IMR-90 (cell line): ENCODE results near the gene DEGS2. TPM values are rescaled to one million over a fixed set of nuclear protein-coding genes. Genes with fewer than 3 reads are reported as not detected.

Experiments
- ATAC-seq: fragments of 200-7000 bp; cut with Tn5 transposase; 2 replicates; pipeline ENCODE4 v1.9.1; 2020; ENCODE audit warnings: low read depth, mild to moderate bottlenecking, moderate library complexity
- BruUV-seq: library from RNA; stranded (reverse); fragments of 400-500 nt; replicated peaks from 2 replicates; lab custom pipeline; 2021; lab: Mats Ljungman, UMichigan
- CTCF ChIA-PET: fragments of 300-600 bp; formaldehyde crosslinking; extraction: SDS; loops from one replicate; lab custom pipeline; 2021; ENCODE audit warnings: antibody characterized with exemption; lab: Yijun Ruan, JAX
- POLR2A ChIA-PET: fragments of 300-600 bp; sonication (Branson Sonifier 250); formaldehyde crosslinking; loops from one replicate; lab custom pipeline; 2022; ENCODE audit warnings: antibody characterized with exemption; ENCODE audit not compliant: unreplicated experiment; lab: Charles Lee
- DNase-seq: peaks from one replicate; pipeline ENCODE4 v3.0.0; 2013
- H2AFZ ChIP-seq: replicated peaks from 2 replicates; pipeline ENCODE3; 2013; ENCODE audit warnings: low read length, mild to moderate bottlenecking; ENCODE audit not compliant: poor library complexity
- H2AK5ac ChIP-seq: 2 replicates; pipeline ENCODE4 v1.6.1; 2013; ENCODE audit warnings: low read depth, low read length, inconsistent platforms
- H2AK9ac ChIP-seq: replicated peaks from 2 replicates; pipeline ENCODE3; 2013; ENCODE audit warnings: mild to moderate bottlenecking, low read depth, low read length, moderate library complexity; ENCODE audit not compliant: poor library complexity
- H2BK120ac ChIP-seq: 2 replicates; pipeline ENCODE4 v1.6.1; 2013; ENCODE audit warnings: low read depth, low read length, inconsistent platforms
- H2BK15ac ChIP-seq: 3 replicates; pipeline ENCODE4 v1.6.1; 2013; ENCODE audit warnings: low read depth, low read length, inconsistent platforms
- H2BK20ac ChIP-seq: 2 replicates; pipeline ENCODE4 v1.6.1; 2013; ENCODE audit warnings: low read depth, mild to moderate bottlenecking, inconsistent platforms, low read length, moderate library complexity
- H2BK5ac ChIP-seq: 2 replicates; pipeline ENCODE4 v1.6.1; 2013; ENCODE audit warnings: mild to moderate bottlenecking, low read depth, low read length, inconsistent platforms; ENCODE audit not compliant: poor library complexity, severe bottlenecking
- H3K14ac ChIP-seq: replicated peaks from 2 replicates; pipeline ENCODE4 v1.6.1; 2013; ENCODE audit warnings: low read depth, low read length, inconsistent platforms
- H3K18ac ChIP-seq: 2 replicates; pipeline ENCODE4 v1.6.1; 2013; ENCODE audit warnings: low read depth, low read length, control low read depth
- H3K23ac ChIP-seq: 2 replicates; pipeline ENCODE4 v1.6.1; 2013; ENCODE audit warnings: low read depth, low read length, inconsistent platforms
- H3K27ac ChIP-seq: 2 replicates; pipeline ENCODE4 v1.5.1; 2013; ENCODE audit warnings: mild to moderate bottlenecking, control low read depth, low read length; ENCODE audit not compliant: insufficient read depth
- H3K27me3 ChIP-seq: 2 replicates; pipeline ENCODE4 v1.6.1; 2013; ENCODE audit warnings: low read length; ENCODE audit not compliant: control insufficient read depth, insufficient read depth
- H3K36me3 ChIP-seq: 2 replicates; pipeline ENCODE4 v1.6.1; 2013; ENCODE audit warnings: low read length, mixed read lengths; ENCODE audit not compliant: control insufficient read depth, insufficient read depth
- H3K4ac ChIP-seq: 2 replicates; pipeline ENCODE4 v1.6.1; 2013; ENCODE audit warnings: low read depth, low read length, inconsistent platforms
- H3K4me1 ChIP-seq: 2 replicates; pipeline ENCODE4 v1.6.1; 2013; ENCODE audit warnings: low read length, mixed read lengths; ENCODE audit not compliant: control insufficient read depth, insufficient read depth
- H3K4me2 ChIP-seq: 2 replicates; pipeline ENCODE4 v1.6.1; 2013; ENCODE audit warnings: low read depth, mild to moderate bottlenecking, control low read depth, low read length, moderate library complexity
- H3K4me3 ChIP-seq: 2 replicates; pipeline ENCODE4 v1.5.1; 2013; ENCODE audit warnings: low read depth, mild to moderate bottlenecking, control low read depth, low read length, moderate library complexity; ENCODE audit not compliant: insufficient read depth
- H3K56ac ChIP-seq: 2 replicates; pipeline ENCODE4 v1.6.1; 2013; ENCODE audit warnings: low read length, inconsistent platforms; ENCODE audit not compliant: insufficient read depth; ENCODE audit errors: extremely low read depth
- H3K79me1 ChIP-seq, 2 experiments: 2 replicates each; pipeline ENCODE4 v1.6.1; 2013; ENCODE audit warnings: low read length in 2 of 2, inconsistent platforms in 1 of 2, low read depth in 1 of 2
- H3K9ac ChIP-seq: 2 replicates; pipeline ENCODE4 v1.6.1; 2013; ENCODE audit warnings: low read depth, low read length, control low read depth
- H3K9me1 ChIP-seq: 2 replicates; pipeline ENCODE4 v1.6.1; 2013; ENCODE audit warnings: low read length, inconsistent platforms; ENCODE audit not compliant: insufficient read depth
- H3K9me3 ChIP-seq: 2 replicates; pipeline ENCODE4 v1.6.1; 2013; ENCODE audit warnings: low read length; ENCODE audit not compliant: control insufficient read depth, insufficient read depth
- H4K20me1 ChIP-seq: 2 replicates; pipeline ENCODE4 v1.6.1; 2013; ENCODE audit warnings: low read length, inconsistent platforms; ENCODE audit not compliant: insufficient read depth
- H4K5ac ChIP-seq: 2 replicates; pipeline ENCODE4 v1.6.1; 2013; ENCODE audit warnings: mild to moderate bottlenecking, low read depth, low read length, control low read depth
- H4K8ac ChIP-seq, 2 experiments: 2 replicates each; pipeline ENCODE4 v1.6.1; 2013; ENCODE audit warnings: low read depth in 2 of 2, low read length in 2 of 2, control low read depth in 1 of 2, inconsistent platforms in 1 of 2
- H4K91ac ChIP-seq: 2 replicates; pipeline ENCODE4 v1.6.1; 2013; ENCODE audit warnings: low read depth, low read length, inconsistent platforms; ENCODE audit not compliant: insufficient read depth
- BHLHE40 ChIP-seq: fragments of 150-350 bp; IDR thresholded peaks from 2 replicates; pipeline ENCODE4 v1.6.1; 2016; ENCODE audit warnings: mild to moderate bottlenecking, low read depth, low read length
- CTCF ChIP-seq: conservative IDR thresholded peaks from 2 replicates; pipeline ENCODE4 v1.5.1; 2012; ENCODE audit warnings: mild to moderate bottlenecking, low read depth, low read length, improper control_type of control experiment
- ELK1 ChIP-seq: fragments of 150-350 bp; IDR thresholded peaks from 2 replicates; pipeline ENCODE4 v1.6.1; 2016; ENCODE audit warnings: low read depth, mild to moderate bottlenecking, low read length, moderate library complexity, borderline replicate concordance
- FOS ChIP-seq: fragments of 150-350 bp; IDR thresholded peaks from 2 replicates; pipeline ENCODE4 v1.6.1; 2016; ENCODE audit warnings: low read depth, low read length
- MAZ ChIP-seq: IDR thresholded peaks from 2 replicates; pipeline ENCODE4 v1.6.1; 2012; ENCODE audit warnings: low read depth, mild to moderate bottlenecking, low read length, improper control_type of control experiment, moderate library complexity, borderline replicate concordance
- MXI1 ChIP-seq: IDR thresholded peaks from 2 replicates; pipeline ENCODE4 v1.6.1; 2012; ENCODE audit warnings: low read depth, mild to moderate bottlenecking, low read length, moderate library complexity, borderline replicate concordance
- NFE2L2 ChIP-seq: fragments of 150-350 bp; IDR thresholded peaks from 2 replicates; pipeline ENCODE4 v1.6.1; 2016; ENCODE audit warnings: low read depth, mild to moderate bottlenecking, low read length
- POLR2A ChIP-seq: IDR thresholded peaks from 2 replicates; pipeline ENCODE4 v1.6.1; 2012; ENCODE audit warnings: mild to moderate bottlenecking, low read depth, low read length
- RCOR1 ChIP-seq: IDR thresholded peaks from 2 replicates; pipeline ENCODE4 v1.6.1; 2012; ENCODE audit warnings: mild to moderate bottlenecking, low read length, improper control_type of control experiment; ENCODE audit not compliant: insufficient replicate concordance
- USF2 ChIP-seq: fragments of 150-350 bp; IDR thresholded peaks from 2 replicates; pipeline ENCODE4 v1.6.1; 2017; ENCODE audit warnings: mild to moderate bottlenecking, antibody characterized with exemption, low read length, low read depth
- WGBS, 2 experiments: methylation state at CpG; one replicate each; pipeline versions ENCODE4 v1.1.5 to v1.1.7; 2013; ENCODE audit warnings: missing lambda C conversion rate in 2 of 2; ENCODE audit not compliant: insufficient read length in 1 of 2; ENCODE audit errors: extremely low coverage in 2 of 2; 5-methylcytosine and 5-hydroxymethylcytosine counted together
- dilution Hi-C: fragments of 300-500 bp; cut with HindIII; formaldehyde crosslinking; loops from one replicate; pipeline ENCODE4 v1.14.3; 2018; ENCODE audit warnings: low sequenced_read_pairs; ENCODE audit not compliant: unreplicated experiment
- in situ Hi-C: fragments of 300-500 bp; cut with MboI; formaldehyde crosslinking; loops from 3 replicates; pipeline ENCODE4 v1.14.3; 2019; ENCODE audit warnings: low sequenced_read_pairs, inconsistent platforms, mixed read lengths
- intact Hi-C: fragments of 100-400 bp; cut with micrococcal nuclease; formaldehyde crosslinking; loops from 2 replicates; pipeline ENCODE4 v1.10.0; 2022
- polyA plus RNA-seq, 3 experiments: library from polyadenylated mRNA; depleted of rRNA; stranded (reverse); fragments of >200 nt; gene quantifications; 2 replicates each; pipeline ENCODE4 v1.2.3, GENCODE V29; 2012; ENCODE audit warnings: low replicate concordance in 1 of 3
- total RNA-seq: library from RNA; depleted of rRNA; stranded (reverse); fragments of >200 nt; gene quantifications from 2 replicates; pipeline ENCODE4 v1.2.3, GENCODE V29; 2012

Gene DEGS2
- total and polyA plus RNA-seq, 2 of the 4 experiments (the other 2 are of a cell fraction), result not detected

GRCh38 chr14:100143523-100143922 lies 15.9 kb downstream of the DEGS2 start:
- Histone ChIP-seq H2BK15ac (no peak overlapping the region), H2BK5ac (no peak overlapping the region), H3K9me3 (no peaks in the 10 kb centered on the region), H2AK5ac (no peak overlapping the region), H2AFZ (no peak overlapping the region), H4K5ac (no peak overlapping the region), H3K14ac (no peak overlapping the region), H2BK20ac (no peak overlapping the region), H3K23ac (no peak overlapping the region), H3K18ac (no peak overlapping the region), H3K36me3 (peaks cover 5% of the 10 kb centered on the region; the same call in 1 of the 2 replicates), H3K27ac (no peak overlapping the region), H4K91ac (no peak overlapping the region), H3K9ac (no peak overlapping the region), H3K56ac (no peak overlapping the region), H3K9me1 (no peaks in the 10 kb centered on the region), H4K20me1 (no peaks in the 10 kb centered on the region), H2AK9ac (no peak overlapping the region), H4K8ac (no peak overlapping the region), H3K4ac (no peak overlapping the region), H3K27me3 (no peaks in the 10 kb centered on the region), H3K79me1 (no peaks in the 10 kb centered on the region), H2BK120ac (no peak overlapping the region), H3K4me3 (no peak overlapping the region), H3K4me2 (no peak overlapping the region), H3K4me1 (no peaks in the 10 kb centered on the region)
- DNase-seq (no peak), ATAC-seq (no peak)
- BruUV-seq, result no TSS peak
- in situ Hi-C loops (no loop called here), dilution Hi-C loops (no loop called here), intact Hi-C loops (no loop called here)
- 99% methylated on average over 10 of the region's 18 CpGs; no CpG with 5 or more reads in 1 of the 2 experiments for WGBS, 2 experiments
- ChIA-PET POLR2A (no interaction called here), CTCF (no interaction called here)
- no peak for TF ChIP-seq ELK1
- TF ChIP-seq MAZ, result no peak
- TF ChIP-seq RCOR1, result no peak
- no peak for TF ChIP-seq MXI1
- TF ChIP-seq FOS, result no peak
- no peak for TF ChIP-seq CTCF
- TF ChIP-seq POLR2A, result no peak
- TF ChIP-seq BHLHE40, result no peak
- TF ChIP-seq NFE2L2, result no peak
- no peak for TF ChIP-seq USF2
